Gastrocnemius medialis (tissue), 4 donors: Measurements from ENCODE around the gene FIG4. TPM values are rescaled to one million over a fixed set of nuclear protein-coding genes. Genes with fewer than 3 reads are reported as not detected.
"Not testable (repeated sequence)": the region's sequence is repeated elsewhere in the genome, so short reads cannot be mapped to it uniquely, and the experiment has no call there.

Experiments
- ATAC-seq, 2 donors: fragments of 150-250 bp; one replicate each; pipeline ENCODE4 v1.9.1; 2016
- DNase-seq, 2 donors: peaks; one replicate each; pipeline ENCODE4 v3.0.0-alpha.2; 2019
- H3K27ac ChIP-seq, 4 donors: fragments of 200-600 bp; sonication (generic); 1 replicate in 1 of 4; 2 replicates in 3 of 4; pipeline ENCODE4 v1.5.1; 2016 to 2018; ENCODE audit warnings: mild to moderate bottlenecking in 2 of 4, moderate library complexity in 1 of 4
- H3K27me3 ChIP-seq, 3 donors: fragments of 200-600 bp; sonication (generic) in 2 of 3; 1 replicate in 1 of 3; 2 replicates in 2 of 3; pipeline versions ENCODE4 v1.5.1 to v1.6.0; 2016 to 2019; ENCODE audit warnings: mild to moderate bottlenecking in 1 of 3, moderate library complexity in 1 of 3
- H3K36me3 ChIP-seq, 2 donors: fragments of 200-600 bp; sonication (generic) in 1 of 2; one replicate each; pipeline ENCODE4 v1.5.1; 2017 to 2018
- H3K4me1 ChIP-seq, 2 donors: fragments of 200-600 bp; sonication (generic) in 1 of 2; one replicate each; pipeline ENCODE4 v1.5.1; 2016 to 2017; ENCODE audit warnings: mild to moderate bottlenecking in 2 of 2
- H3K4me3 ChIP-seq, 4 donors: fragments of 200-600 bp; sonication (generic) in 3 of 4; 1 replicate in 1 of 4; 2 replicates in 3 of 4; pipeline ENCODE4 v1.5.1; 2016 to 2019; ENCODE audit warnings: mild to moderate bottlenecking in 2 of 4
- H3K9me3 ChIP-seq, 3 donors: fragments of 200-600 bp; sonication (generic) in 2 of 3; 1 replicate in 1 of 3; 2 replicates in 2 of 3; pipeline ENCODE4 v1.5.1; 2016 to 2019
- CTCF ChIP-seq, 5 experiments: fragments of 450-650 bp in 3 of 5; fragments of 200-600 bp in 2 of 5; sonication (generic) in 2 of 5; IDR thresholded peaks in 4 of 5; conservative IDR thresholded peaks in 1 of 5; 1 replicate in 4 of 5; 2 replicates in 1 of 5; pipeline ENCODE4 v1.5.1; 2016 to 2019; ENCODE audit warnings: antibody characterized with exemption in 5 of 5, mild to moderate bottlenecking in 3 of 5, moderate library complexity in 3 of 5
- POLR2A ChIP-seq, 2 donors: fragments of 450-650 bp; IDR thresholded peaks; one replicate each; pipeline ENCODE4 v1.6.1; 2017; ENCODE audit warnings: antibody characterized with exemption in 2 of 2, mild to moderate bottlenecking in 2 of 2, moderate library complexity in 2 of 2
- in situ Hi-C, 4 donors: fragments of 200-750 bp; cut with MboI; loops; one replicate each; pipeline versions ENCODE4 v1.15.0 to v1.8.0; 2017; ENCODE audit warnings: low sequenced_read_pairs in 4 of 4
- intact Hi-C: fragments of 100-400 bp; cut with DNase I; formaldehyde crosslinking; loops from one replicate; pipeline ENCODE4 v1.15.1; 2023; ENCODE audit warnings: low total_unique reads
- total RNA-seq, 4 donors: library from RNA; depleted of rRNA; stranded (reverse); fragments of >200 nt; gene quantifications; one replicate each; pipeline versions ENCODE4 v1.1.0 to v1.2.3, GENCODE V29; 2016

FIG4 gene
- total RNA-seq, 4 donors from 2014 or later: 5.3 to 11.8 (median 9.1) TPM

GRCh38 chr6:109720311-109720710, 29.2 kb downstream of the FIG4 start:
- H3K27me3 ChIP-seq: no peaks in the 10 kb centered on the region
- H3K9me3 ChIP-seq: no peaks in the 10 kb centered on the region
- no peak overlapping the region for H3K4me3 ChIP-seq
- H3K36me3 ChIP-seq: peaks cover 0 to 18% of the 10 kb centered on the region in 2 donors
- no peak for DNase-seq
- TF ChIP-seq POLR2A (IDR thresholded peaks at IDR 0.05) (no peak), CTCF (IDR thresholded peaks at IDR 0.05 in 4 of 5, conservative IDR thresholded peaks at IDR 0.05 in 1 of 5) (no peak)
- H3K27ac ChIP-seq: no peak overlapping the region
- in situ Hi-C loops: loop anchor here in 1 of 4 donors (25.0 kb wide), 1 partner anchor 667 kb away; no protein-coding TSS in a partner anchor
- no peaks in the 10 kb centered on the region for H3K4me1 ChIP-seq
- ATAC-seq: no peak
- intact Hi-C loops: no loop called here

DNA sequence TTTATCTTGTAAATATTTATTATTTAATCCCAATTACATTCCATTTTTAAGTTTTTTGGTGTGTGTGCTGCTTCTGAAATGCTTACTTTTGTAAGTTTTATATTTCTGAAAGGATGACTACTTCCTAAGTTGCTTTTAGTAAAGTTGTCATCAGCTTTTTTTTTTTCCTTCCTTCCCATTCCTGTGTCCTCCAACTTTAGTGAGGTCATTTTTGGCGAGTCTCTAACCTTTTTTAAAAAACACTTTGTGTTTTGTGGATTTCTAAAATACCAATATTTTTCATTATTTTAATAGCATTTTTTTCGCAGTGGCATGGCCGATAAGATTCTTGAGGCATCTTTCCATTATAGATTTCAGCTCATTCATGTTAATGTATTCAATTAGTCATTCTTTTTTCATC, 30.9 kb downstream of the FIG4 start:
- in situ Hi-C loops: loop anchor here in 1 of 4 donors (25.0 kb wide), 1 partner anchor 665 kb away; no protein-coding TSS in a partner anchor
- Histone ChIP-seq H3K9me3 (no peaks in the 10 kb centered on the region), H3K36me3 (peaks cover 0 to 18% of the 10 kb centered on the region in 2 donors), H3K27me3 (no peaks in the 10 kb centered on the region), H3K4me3 (no peak overlapping the region), H3K27ac (no peak overlapping the region), H3K4me1 (no peaks in the 10 kb centered on the region)
- intact Hi-C loops: no loop called here
- no peak for ATAC-seq
- no peak for DNase-seq
- TF ChIP-seq POLR2A (IDR thresholded peaks at IDR 0.05) (no peak), CTCF (IDR thresholded peaks at IDR 0.05 in 4 of 5, conservative IDR thresholded peaks at IDR 0.05 in 1 of 5) (no peak)

DNA sequence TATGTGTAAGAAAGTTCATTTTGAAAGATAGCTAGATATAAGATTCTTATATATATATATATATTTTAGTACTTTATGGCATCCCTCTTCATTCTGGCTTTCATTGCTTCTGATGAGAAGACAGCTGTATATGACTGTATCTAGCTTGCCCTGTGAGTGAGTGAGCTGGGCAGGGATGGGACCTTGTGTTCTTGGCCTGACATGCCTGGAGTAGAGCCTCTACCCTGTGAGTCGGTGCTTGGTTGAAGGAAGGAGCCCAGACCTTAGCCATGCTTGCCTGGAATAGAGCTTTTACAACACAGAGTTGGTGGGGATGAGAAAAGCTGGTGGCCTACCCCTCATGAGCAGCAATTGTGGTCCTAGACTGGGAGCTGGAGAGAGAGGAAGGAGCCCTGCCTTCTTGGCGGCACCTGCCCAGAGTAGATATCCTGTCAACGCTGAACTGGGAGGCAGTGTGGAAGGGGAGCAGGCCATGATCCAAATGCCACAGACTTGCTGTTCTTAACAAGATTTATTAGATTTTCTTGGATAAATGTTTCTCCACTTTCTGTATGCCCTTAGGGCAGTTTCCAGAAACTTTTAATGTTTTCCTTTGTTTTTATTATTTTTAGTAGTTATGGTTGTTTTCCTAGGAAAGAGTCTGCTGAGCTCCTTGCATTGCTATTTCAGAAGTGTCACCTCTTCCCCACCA, 31.6 kb downstream of the FIG4 start:
- TF ChIP-seq CTCF (IDR thresholded peaks at IDR 0.05 in 4 of 5, conservative IDR thresholded peaks at IDR 0.05 in 1 of 5): no peak
- no peak for TF ChIP-seq POLR2A (IDR thresholded peaks at IDR 0.05)

GRCh38 chr6:109725250-109725649, 34.2 kb downstream of the FIG4 start:
- H3K27me3 ChIP-seq, ATAC-seq, DNase-seq, H3K27ac ChIP-seq, intact Hi-C loops, H3K4me3 ChIP-seq, in situ Hi-C loops, H3K36me3 ChIP-seq, H3K4me1 ChIP-seq, H3K9me3 ChIP-seq: not testable (repeated sequence)

More for the DNA sequence above, 31.6 kb downstream of the FIG4 start:
- intact Hi-C loops: no loop called here
- Histone ChIP-seq H3K9me3 (no peaks in the 10 kb centered on the region), H3K27me3 (no peaks in the 10 kb centered on the region), H3K27ac (no peak overlapping the region), H3K4me3 (no peak overlapping the region), H3K4me1 (no peaks in the 10 kb centered on the region), H3K36me3 (peaks cover 0 to 17% of the 10 kb centered on the region in 2 donors)
- in situ Hi-C loops: loop anchor here in 1 of 4 donors (25.0 kb wide), 1 partner anchor 665 kb away; no protein-coding TSS in a partner anchor
- no peak for ATAC-seq
- no peak for DNase-seq

DNA sequence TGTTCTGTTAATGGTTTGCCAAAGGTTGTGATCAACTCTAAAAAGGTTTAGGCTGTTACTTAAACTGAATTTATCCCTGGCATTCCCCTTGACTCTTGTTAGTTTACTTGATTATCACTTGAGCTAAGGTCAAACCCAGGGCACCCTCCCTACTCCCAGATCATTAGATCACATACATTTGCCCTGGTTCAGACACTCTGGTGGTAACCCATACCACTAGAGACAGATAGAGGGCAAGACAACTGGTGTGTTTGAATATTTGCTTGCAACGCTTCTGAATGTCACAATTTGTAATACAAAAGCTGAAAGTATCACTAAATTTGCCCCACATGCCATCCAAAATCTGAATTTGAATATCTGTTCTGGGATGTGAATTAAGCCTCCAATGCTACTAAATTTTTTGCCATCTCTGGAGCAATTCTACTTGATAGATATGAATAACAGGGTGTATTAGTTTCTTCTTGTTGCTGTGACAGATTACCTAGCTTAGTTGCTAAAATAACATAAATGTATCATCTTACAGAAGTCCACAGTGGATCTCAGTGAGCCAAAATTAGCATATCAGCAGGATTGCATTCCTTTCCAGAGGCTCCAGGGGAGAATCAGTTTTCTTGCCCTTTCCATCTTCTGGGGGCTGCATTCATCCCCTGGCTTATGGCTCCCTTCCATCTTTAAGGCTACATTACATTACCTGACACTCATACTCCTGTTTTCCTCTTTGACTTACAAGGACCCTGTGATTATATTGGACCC, 45.4 kb downstream of the FIG4 start:
- H3K27ac ChIP-seq: no peak overlapping the region
- TF ChIP-seq POLR2A (IDR thresholded peaks at IDR 0.05): no peak
- no peak for TF ChIP-seq CTCF (IDR thresholded peaks at IDR 0.05 in 4 of 5, conservative IDR thresholded peaks at IDR 0.05 in 1 of 5)
- no peaks in the 10 kb centered on the region for H3K9me3 ChIP-seq
- no peaks in the 10 kb centered on the region for H3K27me3 ChIP-seq
- peaks cover 0 to 4% of the 10 kb centered on the region in 2 donors for H3K36me3 ChIP-seq
- H3K4me1 ChIP-seq: no peaks in the 10 kb centered on the region
- in situ Hi-C loops: no loop called here
- DNase-seq: no peak
- H3K4me3 ChIP-seq: no peak overlapping the region
- intact Hi-C loops: no loop called here
- ATAC-seq: peak in 1 of 2 donors; percentile 56
